Activated naive CD8-positive, alpha-beta T cell (primary cell): ENCODE data around the gene PLK3.
"Not testable (repeated sequence)": the region's sequence is repeated elsewhere in the genome, so short reads cannot be mapped to it uniquely, and the experiment has no call there.

Experiments
- H3K27ac Mint-ChIP-seq: one replicate; pipeline ENCODE4 v1.8.0; 2021; ENCODE audit warnings: mixed read lengths
- H3K27me3 Mint-ChIP-seq: one replicate; pipeline ENCODE4 v1.8.0; 2021; ENCODE audit warnings: mixed read lengths
- H3K36me3 Mint-ChIP-seq: one replicate; pipeline ENCODE4 v1.8.0; 2021; ENCODE audit warnings: mixed read lengths
- H3K4me1 Mint-ChIP-seq: one replicate; pipeline ENCODE4 v1.8.0; 2021; ENCODE audit warnings: low read depth, mixed read lengths
- H3K4me3 Mint-ChIP-seq: one replicate; pipeline ENCODE4 v1.8.0; 2021; ENCODE audit warnings: mild to moderate bottlenecking, mixed read lengths
- H3K9me3 Mint-ChIP-seq: one replicate; pipeline ENCODE4 v1.8.0; 2021; ENCODE audit warnings: low read depth, mixed read lengths

Gene PLK3

DNA sequence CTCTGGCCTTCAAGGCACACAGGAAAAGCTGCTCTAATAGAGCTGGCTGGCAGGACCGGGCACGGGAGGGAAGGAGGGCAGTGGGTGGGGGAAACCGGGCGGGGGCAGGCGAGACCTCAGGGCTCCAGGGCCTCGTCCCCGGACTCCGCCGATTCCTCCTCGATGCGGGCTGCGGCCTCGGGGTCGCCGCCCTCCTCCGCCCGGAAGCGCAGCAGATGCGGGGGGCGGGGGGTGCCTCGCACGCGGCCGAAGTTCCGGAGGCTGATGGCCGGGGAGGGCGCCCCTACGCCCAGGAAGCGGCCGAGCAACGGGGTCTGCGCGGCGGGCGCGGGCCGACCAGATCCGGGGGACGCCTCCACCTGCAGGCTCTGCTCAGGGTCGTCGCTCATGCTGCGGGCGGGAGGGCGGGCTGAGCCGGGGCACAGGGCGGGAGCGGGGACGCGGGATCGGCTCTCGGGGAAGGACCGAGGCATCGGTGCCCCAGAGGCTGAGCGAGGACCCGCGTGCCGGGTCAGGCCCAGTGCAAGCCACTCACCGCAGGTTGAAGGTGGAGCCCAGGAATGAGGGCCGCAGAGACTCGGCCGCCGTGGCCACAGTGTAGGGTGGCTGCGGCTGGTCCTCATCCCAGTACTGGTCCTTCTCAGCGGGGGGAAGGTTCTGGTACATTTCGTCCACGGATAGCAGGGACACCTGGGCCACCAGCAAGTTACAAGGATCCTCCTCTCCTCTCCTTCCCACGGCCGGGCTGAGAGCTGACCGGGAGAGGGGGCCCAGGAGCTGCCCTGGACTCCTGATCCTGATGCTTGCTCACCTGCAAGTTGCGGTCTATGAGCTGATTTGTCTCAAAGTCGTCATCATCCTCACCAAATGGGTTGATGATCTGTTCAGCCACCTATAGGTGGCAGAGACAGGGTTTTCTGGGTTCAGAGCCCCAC lies 15.8 kb upstream of the PLK3 start:
- H3K4me1 Mint-ChIP-seq: peaks cover 38% of the 10 kb centered on the region
- H3K27me3 Mint-ChIP-seq: no peaks in the 10 kb centered on the region
- H3K4me3 Mint-ChIP-seq: peak overlapping the region; percentile 85
- H3K9me3 Mint-ChIP-seq: no peaks in the 10 kb centered on the region
- peak overlapping the region; percentile 87 for H3K27ac Mint-ChIP-seq
- peaks cover 11% of the 10 kb centered on the region for H3K36me3 Mint-ChIP-seq

DNA sequence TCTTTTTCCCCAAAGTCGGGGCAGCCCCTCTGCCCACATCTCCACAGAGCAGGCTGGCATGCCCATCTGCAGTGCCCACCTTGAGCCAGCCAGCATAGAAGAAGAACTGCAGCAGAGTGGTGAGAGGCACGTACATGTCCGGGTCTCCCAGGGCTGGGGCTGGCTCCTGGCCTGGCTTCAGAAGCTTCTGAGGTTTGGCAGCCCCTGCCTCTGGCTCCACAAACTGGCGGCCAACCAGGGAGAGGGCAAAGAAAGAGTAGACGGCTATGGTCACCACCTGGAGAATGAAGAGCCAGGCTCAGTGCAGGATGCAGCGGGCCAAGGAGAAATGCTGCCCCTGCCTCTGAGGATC lies 15.2 kb upstream of the PLK3 start:
- H3K27ac Mint-ChIP-seq: peak overlapping the region; percentile 87
- H3K36me3 Mint-ChIP-seq: peaks cover 11% of the 10 kb centered on the region
- H3K4me3 Mint-ChIP-seq: peak overlapping the region; percentile 85
- H3K4me1 Mint-ChIP-seq: peaks cover 36% of the 10 kb centered on the region
- no peaks in the 10 kb centered on the region for H3K27me3 Mint-ChIP-seq
- no peaks in the 10 kb centered on the region for H3K9me3 Mint-ChIP-seq

DNA sequence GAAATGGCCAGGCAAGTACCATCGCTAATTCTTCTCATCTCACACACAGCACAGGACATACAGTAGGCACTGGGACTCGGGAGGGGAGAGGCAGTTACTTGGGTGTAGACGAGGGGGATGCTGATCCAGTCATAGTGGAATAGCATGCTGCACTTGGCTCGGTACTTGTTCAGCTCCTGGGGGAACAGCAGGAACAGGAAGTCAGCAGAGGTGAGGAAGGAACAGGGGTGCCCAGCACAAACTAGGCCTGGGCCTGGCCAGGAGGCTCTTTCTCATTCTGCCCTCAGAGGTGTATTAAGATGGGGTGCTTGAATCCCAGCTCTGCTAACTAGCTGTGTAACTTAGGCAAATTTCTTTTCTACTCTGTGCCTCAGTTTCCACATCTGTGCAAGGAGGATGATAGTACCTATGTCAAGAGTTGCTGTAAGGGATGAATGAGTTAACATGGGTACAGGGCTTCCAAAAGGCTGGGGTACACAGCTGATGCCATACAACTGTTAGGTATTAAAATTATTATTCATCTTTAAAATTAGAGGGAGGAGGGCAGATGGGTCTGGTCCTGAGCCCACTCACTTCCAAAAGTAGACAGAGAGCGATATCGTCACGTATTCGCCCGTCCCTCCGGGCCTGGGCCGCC lies 14.6 kb upstream of the PLK3 start:
- Mint-ChIP-seq H3K36me3 (peaks cover 5% of the 10 kb centered on the region), H3K4me3 (peak overlapping the region; percentile 85), H3K27ac (peak overlapping the region; percentile 87), H3K4me1 (peaks cover 31% of the 10 kb centered on the region), H3K27me3 (no peaks in the 10 kb centered on the region), H3K9me3 (no peaks in the 10 kb centered on the region)

DNA sequence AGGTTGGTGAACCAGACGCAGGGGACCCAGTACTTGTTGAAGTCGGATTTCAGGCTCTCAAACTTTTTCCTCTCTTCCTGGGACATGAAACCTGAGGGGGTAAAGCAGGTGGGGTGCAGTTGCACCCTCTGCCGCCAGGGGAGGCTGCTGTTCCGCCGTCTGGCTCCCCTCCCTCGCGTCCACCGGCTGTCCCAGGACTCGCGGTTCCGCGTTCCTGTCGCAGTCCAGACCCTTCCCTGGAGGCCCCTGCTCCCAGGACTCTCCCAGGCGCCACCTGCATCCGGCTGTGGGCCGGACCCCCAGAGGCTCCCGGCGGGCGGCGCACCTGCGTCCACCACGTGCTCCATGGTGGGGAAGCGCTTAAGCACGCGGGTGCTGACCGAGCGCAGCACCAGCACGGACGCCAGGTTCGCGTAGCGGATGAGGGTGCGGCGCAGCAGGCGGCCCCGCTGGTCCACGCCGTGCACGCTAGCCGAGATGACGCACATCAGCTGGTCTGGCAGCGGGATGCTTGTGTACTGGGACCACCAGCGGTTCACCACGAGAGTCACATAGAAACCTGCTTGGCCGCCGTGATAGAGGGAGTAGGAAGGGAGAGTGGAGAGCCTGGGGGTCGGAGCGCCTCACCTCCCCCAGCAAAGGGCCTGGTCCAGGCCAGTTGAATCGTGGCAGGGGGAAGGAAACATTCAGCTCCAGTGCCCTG lies 13.9 kb upstream of the PLK3 start:
- H3K36me3 Mint-ChIP-seq: peaks cover 3% of the 10 kb centered on the region
- no peaks in the 10 kb centered on the region for H3K9me3 Mint-ChIP-seq
- H3K4me1 Mint-ChIP-seq: peaks cover 29% of the 10 kb centered on the region
- H3K27me3 Mint-ChIP-seq: no peaks in the 10 kb centered on the region
- H3K4me3 Mint-ChIP-seq: peak overlapping the region; percentile 85
- peak overlapping the region; percentile 87 for H3K27ac Mint-ChIP-seq

DNA sequence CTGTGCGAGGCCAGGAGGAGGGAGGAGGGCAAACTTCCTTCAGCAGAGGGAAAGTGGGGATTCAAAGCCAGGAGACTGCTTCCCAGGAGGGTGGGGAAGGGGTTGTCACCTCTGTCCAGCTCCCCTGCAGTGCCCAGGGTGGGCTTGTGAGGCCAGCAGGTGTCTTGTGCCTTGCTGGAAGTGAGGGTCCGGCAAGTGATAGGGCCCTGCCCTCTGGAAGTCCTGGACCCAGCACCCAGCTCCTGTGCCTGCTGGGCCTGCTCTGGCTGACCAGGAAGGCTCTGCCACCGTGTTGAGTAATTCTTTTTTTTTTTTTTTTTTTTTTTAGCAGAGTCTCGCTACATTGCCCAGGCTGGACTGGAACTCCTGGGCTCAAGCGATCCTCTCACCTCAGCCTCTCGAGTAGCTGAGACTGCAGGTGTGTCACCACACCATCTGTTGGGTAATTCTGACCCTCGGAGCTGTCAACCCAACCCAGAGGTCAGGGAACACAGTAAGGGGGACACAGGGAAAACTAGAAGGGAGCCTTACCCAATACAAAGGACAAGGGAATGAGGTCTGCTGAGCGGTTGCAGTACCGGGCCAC lies 13.2 kb upstream of the PLK3 start:
- Mint-ChIP-seq H3K27me3 (no peaks in the 10 kb centered on the region), H3K27ac (peak overlapping the region; percentile 87), H3K9me3 (no peaks in the 10 kb centered on the region), H3K36me3 (no peaks in the 10 kb centered on the region), H3K4me3 (peak overlapping the region; percentile 85), H3K4me1 (peaks cover 29% of the 10 kb centered on the region)

DNA sequence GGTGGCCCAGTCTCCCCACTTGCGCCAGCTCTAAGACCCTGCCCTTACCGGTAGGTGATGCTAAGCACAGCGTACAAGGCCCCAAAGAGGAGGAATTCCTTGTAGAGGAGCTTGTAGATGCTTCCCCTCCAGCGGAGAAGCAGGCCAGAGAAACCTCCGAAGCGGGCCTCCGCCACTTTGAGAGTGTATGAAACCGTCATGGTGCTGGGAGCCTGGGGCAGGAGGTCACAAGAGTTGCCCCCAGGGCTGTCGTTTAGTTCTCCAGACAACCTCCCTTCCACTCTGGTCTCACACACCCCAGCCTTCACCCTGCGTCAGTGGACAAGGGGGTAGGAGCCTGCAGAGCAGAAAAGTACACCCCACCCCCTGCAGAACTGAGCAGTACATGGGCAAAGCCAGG lies 12.7 kb upstream of the PLK3 start:
- Mint-ChIP-seq H3K27ac (no peak overlapping the region), H3K36me3 (no peaks in the 10 kb centered on the region), H3K27me3 (no peaks in the 10 kb centered on the region), H3K4me1 (peaks cover 29% of the 10 kb centered on the region), H3K4me3 (no peak overlapping the region), H3K9me3 (no peaks in the 10 kb centered on the region)

DNA sequence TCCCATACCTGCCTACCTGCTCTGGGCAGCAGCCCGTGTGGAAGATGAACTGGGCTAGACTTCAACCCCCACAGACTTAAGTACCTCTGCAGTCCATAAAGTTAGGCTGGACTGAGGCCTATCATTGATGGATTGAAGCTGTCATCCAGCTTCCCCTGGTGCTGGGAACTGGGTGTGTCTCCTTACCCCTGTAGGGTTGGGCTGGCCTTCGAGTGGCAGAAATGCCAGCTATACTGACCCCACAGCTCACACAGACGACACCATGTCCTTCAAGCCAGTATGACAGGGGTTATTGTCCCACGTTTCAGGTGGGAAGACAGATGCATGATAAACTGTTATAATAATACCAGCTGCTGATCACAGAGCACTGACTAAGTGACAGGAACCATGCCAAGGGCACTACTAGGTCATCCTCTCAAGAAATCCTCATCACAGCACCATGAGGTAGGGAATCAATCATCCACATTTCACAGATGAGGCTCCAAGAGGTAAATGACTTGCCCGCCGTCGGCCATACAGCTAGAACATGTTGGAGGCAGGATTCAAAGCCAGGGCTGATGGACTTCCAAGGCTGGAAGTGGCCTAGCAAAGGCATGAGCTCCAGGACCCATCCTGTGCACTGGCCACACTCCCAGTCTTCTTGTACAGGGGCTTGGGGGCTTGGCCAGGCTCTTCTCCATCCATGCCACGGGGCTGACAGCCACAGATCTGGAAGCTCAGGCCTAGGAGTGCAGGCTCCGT lies 11.9 kb upstream of the PLK3 start, which contains the start of gene BEST4:
TSS of gene BEST4 (minus strand) at position 51 of the 741 bp plus-strand sequence. CDS start 465 bp downstream, outside the sequence.
- Mint-ChIP-seq H3K36me3 (no peaks in the 10 kb centered on the region), H3K4me1 (peaks cover 27% of the 10 kb centered on the region), H3K27me3 (no peaks in the 10 kb centered on the region), H3K4me3 (no peak within 1 kb of the TSS), H3K27ac (no peak within 1 kb of the TSS), H3K9me3 (no peaks in the 10 kb centered on the region)

DNA sequence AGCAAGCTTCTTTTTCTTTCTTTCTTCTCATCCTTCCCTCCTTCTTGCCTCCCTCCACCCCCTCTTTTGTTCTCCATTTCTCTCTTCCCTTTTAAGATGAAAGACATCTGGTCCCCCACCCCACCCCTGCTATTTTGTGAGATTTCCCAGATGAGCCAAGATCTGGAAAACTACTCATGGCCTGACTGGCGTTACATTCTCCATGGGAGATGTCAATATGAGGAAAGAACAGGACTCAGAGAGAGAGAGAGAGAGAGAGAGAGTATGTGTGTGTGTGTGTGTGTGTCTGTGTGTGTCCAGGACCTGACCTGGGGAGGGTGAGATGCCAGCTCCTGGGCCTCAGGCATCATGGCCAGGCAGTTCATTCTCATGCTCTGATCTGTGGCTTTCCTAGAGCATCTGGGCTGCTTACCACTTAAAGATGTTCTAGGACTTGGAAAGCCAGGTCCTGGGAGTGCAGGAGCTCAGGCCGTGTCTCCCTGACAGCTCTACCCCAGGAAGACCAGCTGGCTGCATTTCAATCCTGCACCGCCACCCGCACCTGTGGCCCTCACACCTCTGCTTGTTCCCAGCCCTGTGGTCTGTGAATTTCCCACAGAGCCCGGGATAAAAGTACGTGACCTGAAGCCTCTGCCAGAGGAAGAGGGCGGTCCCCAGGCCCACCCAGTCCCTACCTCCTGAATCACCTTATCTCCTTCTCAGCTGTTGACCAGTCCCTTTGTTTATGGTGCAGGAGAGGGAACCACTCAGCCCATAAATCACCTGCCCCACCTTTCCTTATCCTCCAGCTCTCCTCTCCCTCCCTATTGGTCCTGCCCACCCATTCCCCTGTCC lies 9.0 kb upstream of the PLK3 start:
- Mint-ChIP-seq H3K4me1 (peaks cover 5% of the 10 kb centered on the region), H3K27ac (no peak overlapping the region), H3K4me3 (no peak overlapping the region), H3K9me3 (no peaks in the 10 kb centered on the region), H3K36me3 (no peaks in the 10 kb centered on the region), H3K27me3 (no peaks in the 10 kb centered on the region)

DNA sequence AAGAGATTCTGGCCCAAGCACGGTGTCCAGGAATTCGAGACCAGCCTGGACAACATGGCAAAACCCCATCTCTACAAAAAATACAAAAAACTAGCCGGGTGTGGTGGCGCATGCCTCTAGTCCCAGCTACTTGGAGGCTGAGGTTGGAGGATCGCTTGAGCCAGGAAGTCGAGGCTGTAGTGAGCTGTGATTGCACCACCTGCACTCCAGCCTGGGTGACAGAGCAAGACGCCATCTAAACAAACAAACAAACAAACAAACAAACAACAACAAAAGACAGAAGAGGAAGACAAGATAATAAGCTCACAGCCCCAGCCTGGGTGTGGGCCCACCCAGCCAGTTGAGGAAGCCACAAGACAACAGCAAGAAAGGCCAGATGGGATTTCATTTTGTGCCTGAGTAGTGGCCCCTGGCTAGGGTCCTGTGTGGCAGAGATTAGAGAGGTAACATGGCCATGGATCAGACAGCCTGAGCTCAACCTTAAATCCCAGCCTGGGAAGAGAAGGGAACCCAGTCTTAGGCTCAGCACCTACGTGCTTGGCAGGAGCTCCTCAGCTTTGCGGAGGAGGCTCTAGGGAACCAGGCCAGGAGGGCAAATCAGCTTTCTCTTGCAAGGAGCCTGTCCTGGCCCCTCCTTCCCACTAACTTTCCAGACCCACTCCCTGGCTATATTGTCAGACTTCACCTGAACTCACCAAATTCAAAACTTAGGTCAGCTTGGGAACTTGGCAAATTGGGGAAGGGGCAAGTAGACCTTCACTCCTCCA lies 7.3 kb upstream of the PLK3 start:
- H3K27me3 Mint-ChIP-seq: no peaks in the 10 kb centered on the region
- no peaks in the 10 kb centered on the region for H3K4me1 Mint-ChIP-seq
- H3K36me3 Mint-ChIP-seq: no peaks in the 10 kb centered on the region
- H3K9me3 Mint-ChIP-seq: no peaks in the 10 kb centered on the region
- H3K27ac Mint-ChIP-seq: no peak overlapping the region
- H3K4me3 Mint-ChIP-seq: no peak overlapping the region

DNA sequence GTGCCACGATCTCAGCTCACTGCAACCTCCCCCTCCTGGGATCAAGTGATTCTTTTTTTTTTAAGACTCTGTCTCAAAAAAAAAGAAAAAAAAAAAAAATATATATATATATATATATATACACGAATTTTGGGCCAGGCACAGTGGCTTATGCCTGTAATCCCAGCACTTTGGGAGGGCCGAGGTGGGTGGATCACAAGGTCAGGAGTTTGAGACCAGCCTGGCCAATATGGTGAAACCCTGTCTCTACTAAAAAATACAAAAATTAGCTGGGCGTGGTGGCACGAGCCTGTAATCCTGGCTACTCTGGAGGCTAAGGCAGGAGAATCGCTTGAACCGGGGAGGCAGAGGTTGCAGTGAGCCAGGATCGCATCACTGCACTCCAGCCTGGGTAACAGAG lies 2.3 kb upstream of the PLK3 start:
- H3K9me3 Mint-ChIP-seq: not testable (repeated sequence)

DNA sequence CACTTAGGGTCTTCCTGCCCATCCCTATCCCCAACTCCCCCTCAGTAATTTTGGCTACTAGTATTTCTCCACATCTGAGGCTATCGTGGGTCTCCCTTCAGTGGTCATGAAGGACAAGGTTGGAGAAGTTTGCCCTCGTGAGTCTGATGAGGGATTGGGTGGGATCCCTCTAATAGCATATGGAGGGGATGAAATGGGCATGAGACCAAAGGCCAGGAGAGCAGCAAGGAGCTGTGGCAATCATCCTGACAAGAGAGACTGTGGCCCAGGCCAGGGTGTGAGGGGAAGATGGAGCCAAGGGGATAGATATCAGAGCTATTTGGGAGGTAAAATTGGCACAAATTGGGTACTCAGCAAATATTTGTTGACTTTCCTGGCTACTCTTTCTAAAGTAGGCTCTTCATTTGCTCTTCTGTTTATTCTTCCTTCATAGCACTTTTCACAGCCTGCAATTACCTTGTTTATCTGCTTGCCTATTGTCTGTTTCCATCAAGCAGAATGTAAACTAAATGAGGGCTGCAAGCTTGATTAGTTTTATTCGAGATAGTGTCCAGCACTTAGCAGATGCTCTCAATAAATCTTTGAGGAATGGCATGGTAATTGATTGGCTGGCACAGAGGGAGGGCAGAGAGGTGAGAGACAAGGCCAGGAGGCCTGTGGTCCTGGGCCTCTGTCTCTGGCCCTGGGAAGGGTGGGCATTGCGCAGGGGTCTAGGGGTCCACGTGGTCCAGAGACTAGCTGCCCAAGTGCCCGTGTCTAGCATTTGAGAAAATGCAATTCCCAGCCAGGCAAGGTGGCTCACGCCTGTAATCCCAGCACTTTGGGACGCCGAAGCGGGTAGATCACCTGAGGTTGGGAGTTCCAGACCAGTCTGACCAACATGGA lies 1.5 kb upstream of the PLK3 start:
- Mint-ChIP-seq H3K9me3 (no peaks in the 10 kb centered on the region), H3K27ac (peak overlapping the region; percentile 99), H3K27me3 (no peaks in the 10 kb centered on the region), H3K4me1 (peaks cover 23% of the 10 kb centered on the region), H3K36me3 (peaks cover 12% of the 10 kb centered on the region), H3K4me3 (peak overlapping the region; percentile 94)

More for the DNA sequence above, 2.3 kb upstream of the PLK3 start:
- H3K27ac Mint-ChIP-seq, H3K4me3 Mint-ChIP-seq, H3K36me3 Mint-ChIP-seq, H3K27me3 Mint-ChIP-seq: not testable (repeated sequence)
- peaks cover 16% of the 10 kb centered on the region for H3K4me1 Mint-ChIP-seq

DNA sequence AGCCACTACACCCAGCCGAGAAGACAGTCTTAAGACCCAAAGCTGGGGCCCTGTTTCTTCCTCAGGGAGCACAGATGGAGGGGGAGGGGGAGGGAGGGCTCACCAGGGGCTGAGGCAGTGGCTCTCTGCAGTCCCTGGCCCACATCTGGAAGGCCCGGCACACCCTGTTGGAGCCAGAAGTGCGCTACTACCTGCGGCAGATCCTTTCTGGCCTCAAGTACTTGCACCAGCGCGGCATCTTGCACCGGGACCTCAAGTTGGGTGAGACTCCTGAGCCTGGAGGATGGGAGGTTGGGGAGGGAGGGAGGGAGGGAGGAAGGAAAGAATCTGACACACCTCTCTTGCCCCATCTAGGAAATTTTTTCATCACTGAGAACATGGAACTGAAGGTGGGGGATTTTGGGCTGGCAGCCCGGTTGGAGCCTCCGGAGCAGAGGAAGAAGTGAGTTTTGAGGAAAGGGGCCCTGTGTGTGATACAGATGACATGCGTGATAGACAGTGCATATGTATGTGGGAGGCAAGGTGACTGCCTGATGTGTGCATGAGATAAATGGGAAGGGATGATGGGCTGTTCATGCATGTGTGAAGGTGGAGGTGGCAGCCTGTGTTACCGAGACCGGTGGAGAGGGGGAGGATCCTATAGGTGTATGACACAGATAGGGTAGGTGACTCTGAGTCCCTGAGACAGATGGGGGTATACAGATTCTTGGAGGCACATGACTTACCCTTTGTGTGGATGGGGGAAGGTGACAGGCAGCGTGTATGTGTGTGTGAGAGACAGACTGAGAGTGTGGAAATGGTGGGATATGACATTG lies 1.5 kb downstream of the PLK3 start:
- H3K4me3 Mint-ChIP-seq: peak overlapping the region; percentile 97
- H3K36me3 Mint-ChIP-seq: peaks cover 14% of the 10 kb centered on the region

More for the DNA sequence above, 1.5 kb downstream of the PLK3 start:
- no peaks in the 10 kb centered on the region for H3K9me3 Mint-ChIP-seq
- peaks cover 41% of the 10 kb centered on the region for H3K4me1 Mint-ChIP-seq
- peak overlapping the region; percentile 88 for H3K27ac Mint-ChIP-seq
- no peaks in the 10 kb centered on the region for H3K27me3 Mint-ChIP-seq
